ENCODE data around the gene TCP10L. TPM values are rescaled to one million over a fixed set of nuclear protein-coding genes. Genes with fewer than 3 reads are reported as not detected.

The TCP10L gene
- total RNA-seq, 1 experiment from 2014 or later, result 1.2 TPM

- TF ChIP-seq, protein P1, sequence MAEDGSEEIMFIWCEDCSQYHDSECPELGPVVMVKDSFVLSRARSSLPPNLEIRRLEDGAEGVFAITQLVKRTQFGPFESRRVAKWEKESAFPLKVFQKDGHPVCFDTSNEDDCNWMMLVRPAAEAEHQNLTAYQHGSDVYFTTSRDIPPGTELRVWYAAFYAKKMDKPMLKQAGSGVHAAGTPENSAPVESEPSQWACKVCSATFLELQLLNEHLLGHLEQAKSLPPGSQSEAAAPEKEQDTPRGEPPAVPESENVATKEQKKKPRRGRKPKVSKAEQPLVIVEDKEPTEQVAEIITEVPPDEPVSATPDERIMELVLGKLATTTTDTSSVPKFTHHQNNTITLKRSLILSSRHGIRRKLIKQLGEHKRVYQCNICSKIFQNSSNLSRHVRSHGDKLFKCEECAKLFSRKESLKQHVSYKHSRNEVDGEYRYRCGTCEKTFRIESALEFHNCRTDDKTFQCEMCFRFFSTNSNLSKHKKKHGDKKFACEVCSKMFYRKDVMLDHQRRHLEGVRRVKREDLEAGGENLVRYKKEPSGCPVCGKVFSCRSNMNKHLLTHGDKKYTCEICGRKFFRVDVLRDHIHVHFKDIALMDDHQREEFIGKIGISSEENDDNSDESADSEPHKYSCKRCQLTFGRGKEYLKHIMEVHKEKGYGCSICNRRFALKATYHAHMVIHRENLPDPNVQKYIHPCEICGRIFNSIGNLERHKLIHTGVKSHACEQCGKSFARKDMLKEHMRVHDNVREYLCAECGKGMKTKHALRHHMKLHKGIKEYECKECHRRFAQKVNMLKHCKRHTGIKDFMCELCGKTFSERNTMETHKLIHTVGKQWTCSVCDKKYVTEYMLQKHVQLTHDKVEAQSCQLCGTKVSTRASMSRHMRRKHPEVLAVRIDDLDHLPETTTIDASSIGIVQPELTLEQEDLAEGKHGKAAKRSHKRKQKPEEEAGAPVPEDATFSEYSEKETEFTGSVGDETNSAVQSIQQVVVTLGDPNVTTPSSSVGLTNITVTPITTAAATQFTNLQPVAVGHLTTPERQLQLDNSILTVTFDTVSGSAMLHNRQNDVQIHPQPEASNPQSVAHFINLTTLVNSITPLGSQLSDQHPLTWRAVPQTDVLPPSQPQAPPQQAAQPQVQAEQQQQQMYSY (CRISPR knock-in tag; IDR thresholded peaks at IDR 0.05), result no peak
- peak; percentile 91; the same call in 1 of the 2 replicates for TF ChIP-seq TEAD4 (CRISPR knock-in tag; IDR thresholded peaks at IDR 0.05)
- no peak for TF ChIP-seq ATF3 (CRISPR knock-in tag; conservative IDR thresholded peaks at IDR 0.05)
- TF ChIP-seq ZNF671 (CRISPR knock-in tag; IDR thresholded peaks at IDR 0.05), result no peak
- TF ChIP-seq NR2C2 (CRISPR knock-in tag; IDR thresholded peaks at IDR 0.05), result no peak
- no peak for TF ChIP-seq GTF2I (CRISPR knock-in tag; conservative IDR thresholded peaks at IDR 0.05)
- TF ChIP-seq, protein P2, sequence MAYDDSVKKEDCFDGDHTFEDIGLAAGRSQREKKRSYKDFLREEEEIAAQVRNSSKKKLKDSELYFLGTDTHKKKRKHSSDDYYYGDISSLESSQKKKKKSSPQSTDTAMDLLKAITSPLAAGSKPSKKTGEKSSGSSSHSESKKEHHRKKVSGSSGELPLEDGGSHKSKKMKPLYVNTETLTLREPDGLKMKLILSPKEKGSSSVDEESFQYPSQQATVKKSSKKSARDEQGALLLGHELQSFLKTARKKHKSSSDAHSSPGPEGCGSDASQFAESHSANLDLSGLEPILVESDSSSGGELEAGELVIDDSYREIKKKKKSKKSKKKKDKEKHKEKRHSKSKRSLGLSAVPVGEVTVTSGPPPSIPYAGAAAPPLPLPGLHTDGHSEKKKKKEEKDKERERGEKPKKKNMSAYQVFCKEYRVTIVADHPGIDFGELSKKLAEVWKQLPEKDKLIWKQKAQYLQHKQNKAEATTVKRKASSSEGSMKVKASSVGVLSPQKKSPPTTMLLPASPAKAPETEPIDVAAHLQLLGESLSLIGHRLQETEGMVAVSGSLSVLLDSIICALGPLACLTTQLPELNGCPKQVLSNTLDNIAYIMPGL (CRISPR knock-in tag; IDR thresholded peaks at IDR 0.05), result peak; percentile 93
- TF ChIP-seq, protein P3, sequence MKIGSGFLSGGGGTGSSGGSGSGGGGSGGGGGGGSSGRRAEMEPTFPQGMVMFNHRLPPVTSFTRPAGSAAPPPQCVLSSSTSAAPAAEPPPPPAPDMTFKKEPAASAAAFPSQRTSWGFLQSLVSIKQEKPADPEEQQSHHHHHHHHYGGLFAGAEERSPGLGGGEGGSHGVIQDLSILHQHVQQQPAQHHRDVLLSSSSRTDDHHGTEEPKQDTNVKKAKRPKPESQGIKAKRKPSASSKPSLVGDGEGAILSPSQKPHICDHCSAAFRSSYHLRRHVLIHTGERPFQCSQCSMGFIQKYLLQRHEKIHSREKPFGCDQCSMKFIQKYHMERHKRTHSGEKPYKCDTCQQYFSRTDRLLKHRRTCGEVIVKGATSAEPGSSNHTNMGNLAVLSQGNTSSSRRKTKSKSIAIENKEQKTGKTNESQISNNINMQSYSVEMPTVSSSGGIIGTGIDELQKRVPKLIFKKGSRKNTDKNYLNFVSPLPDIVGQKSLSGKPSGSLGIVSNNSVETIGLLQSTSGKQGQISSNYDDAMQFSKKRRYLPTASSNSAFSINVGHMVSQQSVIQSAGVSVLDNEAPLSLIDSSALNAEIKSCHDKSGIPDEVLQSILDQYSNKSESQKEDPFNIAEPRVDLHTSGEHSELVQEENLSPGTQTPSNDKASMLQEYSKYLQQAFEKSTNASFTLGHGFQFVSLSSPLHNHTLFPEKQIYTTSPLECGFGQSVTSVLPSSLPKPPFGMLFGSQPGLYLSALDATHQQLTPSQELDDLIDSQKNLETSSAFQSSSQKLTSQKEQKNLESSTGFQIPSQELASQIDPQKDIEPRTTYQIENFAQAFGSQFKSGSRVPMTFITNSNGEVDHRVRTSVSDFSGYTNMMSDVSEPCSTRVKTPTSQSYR (CRISPR knock-in tag; IDR thresholded peaks at IDR 0.05), result no peak
- 0 out of 2 replicates have a peak, but pooled peaks have one; percentile 43 for TF ChIP-seq ZNF232 (CRISPR knock-in tag; IDR thresholded peaks at IDR 0.05)
- 0 out of 2 replicates have a peak, but pooled peaks have one; percentile 5 for TF ChIP-seq USF1 (CRISPR knock-in tag; IDR thresholded peaks at IDR 0.05)
- no peak for TF ChIP-seq HMGA2 (CRISPR knock-in tag; IDR thresholded peaks at IDR 0.05)
- TF ChIP-seq JUN (CRISPR knock-in tag; IDR thresholded peaks at IDR 0.05), result no peak; the same call in 1 of the 2 replicates
- no peak for TF ChIP-seq IRF1 (CRISPR knock-in tag; IDR thresholded peaks at IDR 0.05)
These were observed 27.0 kb upstream of the TCP10L start, which contains the start of gene CFAP298 (continued) for GRCh38 chr21:32612075-32612998.

DNA sequence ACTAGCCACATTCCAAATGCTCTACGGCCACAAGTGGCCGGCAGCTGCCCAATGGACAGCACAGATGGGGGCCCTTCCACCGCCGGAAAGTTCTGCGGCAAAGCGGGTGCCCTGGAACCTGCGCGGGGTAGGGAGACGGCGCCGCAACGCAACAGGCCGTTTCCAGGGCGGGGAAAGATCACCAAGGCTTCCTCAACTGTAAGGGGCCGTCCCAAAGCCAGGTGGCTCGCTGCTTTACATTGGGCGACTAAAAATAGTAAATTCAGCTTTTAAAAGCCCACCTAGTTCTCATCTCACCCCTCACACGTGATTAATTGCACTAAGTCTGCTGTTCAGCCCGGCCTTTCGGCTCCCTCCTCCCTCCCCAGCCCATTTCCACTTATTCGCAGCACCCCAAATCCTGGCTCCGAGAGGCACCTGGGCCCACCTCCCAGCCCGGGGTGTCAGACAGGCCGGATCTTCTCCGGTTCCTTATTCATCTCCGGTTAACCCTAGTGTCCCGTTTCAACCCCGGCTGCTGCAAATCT lies 26.2 kb upstream of the TCP10L start:
- Mint-ChIP-seq H3K36me3 (peaks cover 25% of the 10 kb centered on the region), H3K9me3 (no peaks in the 10 kb centered on the region), H3K27ac (peak overlapping the region; percentile 93), H3K4me3 (peak overlapping the region; percentile 95), H3K27me3 (ENCODE audit: low read depth) (peaks cover 2% of the 10 kb centered on the region; the same call in 1 of the 2 replicates), H3K4me1 (peaks cover 19% of the 10 kb centered on the region)
- ChIA-PET POLR2A (interaction anchor here (1.1 to 1.9 kb wide), 2 partner anchors 11 to 117 kb away, joined by 7 to 13 read pairs; partner anchors contain the start of gene SYNJ1), CTCF (interaction anchor here (1.2 to 5.7 kb wide), 6 partner anchors 10 to 305 kb away, joined by 4 to 31 read pairs (median 6); partner anchors contain the start of gene SYNJ1)
- DNase-seq (ENCODE audit: low spot score) (no peak), ATAC-seq (peak; percentile 13)
- TF ChIP-seq CDX4 (CRISPR knock-in tag; IDR thresholded peaks at IDR 0.05; ENCODE audit: borderline replicate concordance) (no peak), ZNF671 (CRISPR knock-in tag; IDR thresholded peaks at IDR 0.05) (no peak), IRF1 (CRISPR knock-in tag; IDR thresholded peaks at IDR 0.05) (no peak), ZNF219 (CRISPR knock-in tag; IDR thresholded peaks at IDR 0.05; ENCODE audit: borderline replicate concordance) (no peak), ZBTB21 (CRISPR knock-in tag; IDR thresholded peaks at IDR 0.05; ENCODE audit: borderline replicate concordance) (no peak), CTCF (IDR thresholded peaks at IDR 0.05) (no peak), ZNF121 (CRISPR knock-in tag; IDR thresholded peaks at IDR 0.05) (no peak), ATF1 (CRISPR knock-in tag; IDR thresholded peaks at IDR 0.05) (no peak)

Data from WTC11 (cell line).